ENCODE data around the gene SPEG.

GRCh38 chr2:219496247-219496824 is 61.7 kb downstream of the SPEG start:
- TF ChIP-seq CTCF (IDR thresholded peaks at IDR 0.05; ENCODE audit: extremely low read depth in 1 of 2, insufficient read depth in 1 of 2, low read depth in 1 of 2, low read length in 2 of 2) (no peak), POLR2AphosphoS5 (IDR thresholded peaks at IDR 0.05; ENCODE audit: insufficient read depth, low read depth, low read length) (no peak), POLR2A (IDR thresholded peaks at IDR 0.05; ENCODE audit: low read depth, low read length) (no peak), EZH2 (IDR thresholded peaks at IDR 0.05; ENCODE audit: borderline replicate concordance, low read depth, low read length, severe bottlenecking) (no peak)
